NB4 (cell line): ENCODE results near the gene ZNF740.
"Not testable (repeated sequence)": the region's sequence is repeated elsewhere in the genome, so short reads cannot be mapped to it uniquely, and the experiment has no call there.

ENCODE experiments used
- DNase-seq: peaks from one replicate; pipeline ENCODE4 v3.0.0; 2010; ENCODE audit warnings: low read depth
- H3K4me3 ChIP-seq: one replicate; pipeline ENCODE4 v1.5.1; 2011; ENCODE audit warnings: mild to moderate bottlenecking, low read depth, low read length, moderate library complexity
- MYC ChIP-seq: IDR thresholded peaks from 2 replicates; pipeline ENCODE4 v1.6.1; 2011; ENCODE audit warnings: low read depth, low read length
- POLR2A ChIP-seq: IDR thresholded peaks from 2 replicates; pipeline ENCODE4 v1.6.1; 2011; ENCODE audit warnings: mild to moderate bottlenecking; ENCODE audit not compliant: insufficient read length; ENCODE audit errors: extremely low read depth
- TF ChIP-seq, protein P1 (sequence below): IDR thresholded peaks from 2 replicates; pipeline ENCODE4 v1.6.1; 2011; ENCODE audit warnings: low read depth, low read length
- TF ChIP-seq, protein P2 (sequence below): IDR thresholded peaks from one replicate; pipeline ENCODE4 v1.5.1; 2012; ENCODE audit warnings: low read depth, low read length

ZNF740 gene

DNA sequence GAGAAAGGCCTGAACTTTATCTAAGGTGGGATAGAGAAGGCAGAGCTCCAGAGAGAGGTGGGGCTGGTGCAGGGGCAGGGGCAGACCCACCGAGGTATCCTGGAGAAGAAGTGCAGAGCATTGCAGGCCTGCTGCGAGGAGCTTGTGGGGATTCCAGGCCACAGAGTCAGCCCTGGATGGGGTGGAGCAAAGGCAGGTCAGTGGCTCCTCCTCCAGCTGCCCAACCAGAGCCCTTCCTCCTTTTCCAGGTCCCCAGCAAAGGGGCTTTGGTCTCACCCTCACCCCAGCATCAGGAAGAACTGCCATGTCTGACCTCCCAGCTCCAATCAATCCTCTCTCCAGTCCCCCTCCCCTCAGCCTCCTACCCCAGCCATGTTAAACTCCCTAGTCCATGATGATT is 19.8 kb upstream of the ZNF740 start:
- DNase-seq = no peak
- no peak for TF ChIP-seq MYC
- TF ChIP-seq, protein P1, sequence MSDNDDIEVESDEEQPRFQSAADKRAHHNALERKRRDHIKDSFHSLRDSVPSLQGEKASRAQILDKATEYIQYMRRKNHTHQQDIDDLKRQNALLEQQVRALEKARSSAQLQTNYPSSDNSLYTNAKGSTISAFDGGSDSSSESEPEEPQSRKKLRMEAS = no peak
- TF ChIP-seq, protein P2, sequence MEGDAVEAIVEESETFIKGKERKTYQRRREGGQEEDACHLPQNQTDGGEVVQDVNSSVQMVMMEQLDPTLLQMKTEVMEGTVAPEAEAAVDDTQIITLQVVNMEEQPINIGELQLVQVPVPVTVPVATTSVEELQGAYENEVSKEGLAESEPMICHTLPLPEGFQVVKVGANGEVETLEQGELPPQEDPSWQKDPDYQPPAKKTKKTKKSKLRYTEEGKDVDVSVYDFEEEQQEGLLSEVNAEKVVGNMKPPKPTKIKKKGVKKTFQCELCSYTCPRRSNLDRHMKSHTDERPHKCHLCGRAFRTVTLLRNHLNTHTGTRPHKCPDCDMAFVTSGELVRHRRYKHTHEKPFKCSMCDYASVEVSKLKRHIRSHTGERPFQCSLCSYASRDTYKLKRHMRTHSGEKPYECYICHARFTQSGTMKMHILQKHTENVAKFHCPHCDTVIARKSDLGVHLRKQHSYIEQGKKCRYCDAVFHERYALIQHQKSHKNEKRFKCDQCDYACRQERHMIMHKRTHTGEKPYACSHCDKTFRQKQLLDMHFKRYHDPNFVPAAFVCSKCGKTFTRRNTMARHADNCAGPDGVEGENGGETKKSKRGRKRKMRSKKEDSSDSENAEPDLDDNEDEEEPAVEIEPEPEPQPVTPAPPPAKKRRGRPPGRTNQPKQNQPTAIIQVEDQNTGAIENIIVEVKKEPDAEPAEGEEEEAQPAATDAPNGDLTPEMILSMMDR = no peak
- TF ChIP-seq POLR2A = no peak
- H3K4me3 ChIP-seq = no peak overlapping the region

DNA sequence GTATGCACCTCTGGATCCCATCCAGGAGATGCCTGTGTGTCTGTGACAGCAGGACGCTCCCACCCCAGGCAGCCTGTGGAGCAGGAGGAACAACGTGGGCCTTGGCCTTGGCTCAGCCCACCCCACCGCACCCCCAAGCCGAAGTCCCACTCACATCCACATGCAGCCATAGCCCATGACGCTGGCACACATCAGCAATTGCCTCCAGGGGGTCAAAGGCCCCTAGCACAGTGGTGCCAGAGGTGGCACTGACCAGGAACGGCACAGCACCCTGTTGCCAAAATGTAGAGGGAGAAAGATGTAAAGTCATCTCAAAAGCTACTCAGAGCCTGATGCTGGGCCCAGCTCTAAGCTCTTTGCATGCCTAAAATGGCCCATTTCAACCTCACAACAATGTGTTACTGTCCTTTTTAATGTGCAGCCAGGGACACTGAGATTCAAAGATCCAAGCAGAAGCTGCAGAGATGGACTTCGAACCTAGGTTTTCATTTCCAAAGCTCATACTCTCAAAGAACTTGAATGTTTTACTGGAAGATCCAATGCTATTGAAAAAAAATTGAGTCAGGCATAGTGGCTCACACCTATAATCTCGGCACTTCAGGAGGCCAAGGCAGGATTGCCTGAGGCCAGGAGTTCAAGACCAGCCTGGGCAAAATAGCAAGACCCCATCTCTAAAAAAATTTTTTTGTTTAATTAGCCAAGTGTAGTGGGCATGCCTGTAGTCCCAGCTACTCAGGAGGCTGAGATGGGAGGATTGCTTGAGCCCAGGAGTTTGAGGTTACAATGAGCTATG is 19.2 kb upstream of the ZNF740 start:
- H3K4me3 ChIP-seq = no peak overlapping the region
- DNase-seq = no peak
- TF ChIP-seq MYC = no peak
- TF ChIP-seq, protein P1 = no peak
- no peak for TF ChIP-seq POLR2A

DNA sequence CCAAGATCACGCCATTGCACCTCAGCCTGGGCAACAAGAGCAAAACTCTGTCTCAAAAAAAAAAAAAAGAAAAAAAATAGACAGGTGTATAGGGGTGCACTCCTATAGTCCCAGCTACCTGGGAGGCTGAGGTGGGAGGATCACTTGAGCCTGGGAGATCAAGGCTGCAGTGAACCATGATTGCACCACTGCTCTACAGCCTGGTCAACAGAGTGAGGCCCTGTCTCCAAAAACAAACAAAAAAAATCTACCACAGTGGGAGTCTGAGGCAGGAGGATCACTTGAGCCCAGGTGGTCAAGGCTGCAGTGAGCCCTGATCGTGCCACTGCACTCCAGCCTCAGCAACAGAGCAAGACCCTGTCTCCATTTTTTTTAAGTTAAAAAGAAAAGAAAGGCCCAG is 17.5 kb upstream of the ZNF740 start:
- not testable (repeated sequence) for H3K4me3 ChIP-seq, DNase-seq

DNA sequence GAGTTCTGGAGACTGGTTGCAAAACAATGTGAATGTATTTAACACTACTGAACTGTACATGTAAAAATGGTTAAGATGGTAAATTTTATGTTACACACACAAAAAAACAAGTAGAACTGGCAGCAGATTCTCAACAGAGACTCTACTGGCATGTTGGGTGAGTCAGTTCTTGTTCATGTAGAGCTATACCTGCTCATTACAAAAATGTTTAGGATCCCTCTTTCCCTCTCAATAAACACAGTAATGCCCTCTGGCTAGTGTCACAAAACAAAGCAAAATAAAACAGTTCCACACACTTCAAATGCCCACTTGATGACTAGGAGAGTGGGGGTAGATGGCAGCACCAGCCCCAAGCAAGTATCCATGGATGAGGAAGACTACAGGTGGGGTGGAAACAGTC is 13.7 kb upstream of the ZNF740 start:
- DNase-seq = no peak
- TF ChIP-seq, protein P2 = no peak
- TF ChIP-seq, protein P1 = no peak
- no peak for TF ChIP-seq MYC
- TF ChIP-seq POLR2A = no peak

DNA sequence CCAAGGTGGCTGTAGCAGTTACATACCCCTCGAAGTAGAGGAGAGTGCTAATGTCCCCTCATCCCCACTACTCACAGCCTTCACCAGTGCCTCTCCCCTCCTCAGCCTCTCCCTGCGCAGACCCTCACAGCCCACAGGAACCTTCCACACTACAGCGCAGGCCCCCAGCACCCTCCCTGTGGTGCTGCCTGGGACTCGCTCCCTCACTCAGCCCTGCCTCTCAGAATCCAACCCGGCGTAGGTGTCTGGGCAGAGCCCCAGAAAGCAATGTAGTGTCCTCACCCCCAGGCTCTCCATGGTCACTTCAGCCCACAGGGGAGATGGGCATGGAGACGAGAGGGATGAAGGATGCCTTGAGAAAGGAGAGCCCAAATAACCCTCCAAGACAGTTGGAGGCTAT is 10.9 kb upstream of the ZNF740 start:
- TF ChIP-seq, protein P1 = no peak
- TF ChIP-seq MYC (no peak), POLR2A (no peak)
- TF ChIP-seq, protein P2 = no peak
- no peak for DNase-seq
- H3K4me3 ChIP-seq = no peak overlapping the region

More for the DNA sequence above, 13.7 kb upstream of the ZNF740 start:
- no peak overlapping the region for H3K4me3 ChIP-seq

DNA sequence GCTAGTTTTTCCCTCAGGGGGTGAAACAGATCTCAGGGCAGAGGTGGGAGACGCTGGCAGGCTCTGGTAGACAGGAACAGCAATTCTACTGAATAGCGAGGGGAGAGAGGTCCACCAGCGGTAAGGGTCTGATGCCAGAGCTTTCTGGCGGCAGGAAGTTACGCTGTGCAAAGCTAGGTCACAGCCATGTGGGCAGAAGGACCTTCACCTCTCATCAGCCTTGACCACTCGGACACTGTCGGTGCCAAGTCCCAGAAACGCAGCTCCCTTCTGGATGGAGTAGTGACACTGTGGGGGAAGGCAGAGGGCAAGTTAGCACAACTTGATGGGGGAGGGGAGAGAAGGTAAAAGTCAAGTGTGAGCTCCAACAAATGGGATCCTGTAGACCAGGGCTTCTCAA is 10.3 kb upstream of the ZNF740 start:
- H3K4me3 ChIP-seq = no peak overlapping the region
- TF ChIP-seq MYC = no peak
- DNase-seq = no peak

DNA sequence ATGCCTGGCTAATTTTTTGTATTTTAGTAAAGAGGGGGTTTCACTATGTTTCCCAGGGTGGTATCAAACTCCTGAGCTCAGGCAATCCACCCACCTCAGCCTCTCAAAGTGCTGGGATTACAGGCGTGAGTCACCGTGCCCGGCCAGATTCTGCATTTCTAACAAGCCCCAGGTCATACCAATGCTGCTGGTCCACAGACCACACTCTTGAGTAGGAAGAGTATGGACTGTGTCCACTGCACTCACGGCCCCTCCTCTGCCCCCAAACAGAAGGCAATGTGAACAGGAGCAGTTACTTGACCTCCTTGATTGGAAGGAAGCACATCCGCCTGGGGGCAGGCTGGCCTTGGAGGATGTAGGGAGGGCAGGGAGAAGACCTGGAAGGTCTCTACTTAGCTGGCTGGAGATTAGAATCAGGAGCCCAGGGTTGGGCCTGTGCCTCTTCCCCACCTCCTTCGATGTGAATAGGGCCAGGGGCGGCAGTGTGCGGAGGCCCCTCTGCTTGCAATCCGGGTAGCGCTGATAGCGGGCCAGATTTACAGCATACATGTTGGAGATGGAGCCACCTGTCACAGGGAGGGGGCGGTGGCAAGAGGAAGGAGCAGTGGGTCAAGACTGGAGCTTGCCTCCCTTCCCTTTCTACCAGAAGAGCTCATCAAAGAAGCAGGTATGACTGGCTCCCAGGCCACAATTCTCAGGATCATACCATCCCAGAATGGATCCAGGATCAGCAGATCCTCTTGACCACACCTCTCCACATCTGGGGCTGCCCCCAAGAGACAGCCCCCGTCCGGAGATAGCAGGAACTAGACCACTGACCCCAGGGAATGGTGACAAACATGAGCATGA is 9.4 kb upstream of the ZNF740 start:
- TF ChIP-seq MYC (no peak), POLR2A (no peak)
- TF ChIP-seq, protein P1 = no peak
- TF ChIP-seq, protein P2 = no peak
- no peak for DNase-seq
- H3K4me3 ChIP-seq = no peak overlapping the region
